Measurements from ENCODE around the gene ID2.
A peak's percentile ranks its signal among the peaks of the same experiment; 100 is the strongest.

The ID2 gene

DNA sequence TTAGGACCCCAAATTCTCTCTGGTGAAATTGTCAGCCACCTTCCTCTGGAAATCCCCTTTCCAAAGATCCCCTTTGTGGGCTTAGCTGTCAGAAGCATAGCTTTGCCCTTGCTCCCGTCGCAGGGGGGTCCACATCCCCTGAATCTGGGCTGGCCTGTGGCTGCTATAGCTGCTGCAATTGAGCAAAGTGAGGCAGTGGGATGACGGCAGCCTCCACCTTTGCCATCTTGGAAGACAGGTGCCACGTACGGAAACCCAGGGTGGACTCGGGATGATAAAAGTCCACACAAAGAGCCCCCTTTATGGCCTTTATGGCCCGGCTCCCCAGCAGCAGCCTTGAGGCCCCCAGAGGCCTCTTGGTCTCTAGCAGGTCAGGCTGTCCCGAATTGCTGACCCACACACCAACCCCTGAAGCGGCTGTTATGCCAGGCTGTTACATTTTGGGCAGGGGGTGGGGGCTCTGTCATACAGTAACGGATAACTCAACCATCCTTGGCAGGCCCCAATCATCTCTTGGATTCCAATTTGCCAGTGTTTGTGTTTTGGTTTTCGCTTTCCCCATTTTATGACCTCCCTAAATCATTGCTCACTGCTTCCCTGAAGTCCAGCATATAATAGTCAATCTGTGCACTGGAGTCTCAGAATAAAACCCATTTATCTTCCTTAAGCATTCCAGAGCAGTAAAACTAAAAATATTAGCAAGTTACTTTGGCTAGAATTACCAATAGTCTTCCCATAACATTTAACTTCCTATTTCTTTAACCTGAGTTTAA, 33.2 kb upstream of the ID2 start:
- DNase-seq = no peak

GRCh38 chr2:8649718-8650117, 32.1 kb upstream of the ID2 start:
- no peak for DNase-seq

DNA sequence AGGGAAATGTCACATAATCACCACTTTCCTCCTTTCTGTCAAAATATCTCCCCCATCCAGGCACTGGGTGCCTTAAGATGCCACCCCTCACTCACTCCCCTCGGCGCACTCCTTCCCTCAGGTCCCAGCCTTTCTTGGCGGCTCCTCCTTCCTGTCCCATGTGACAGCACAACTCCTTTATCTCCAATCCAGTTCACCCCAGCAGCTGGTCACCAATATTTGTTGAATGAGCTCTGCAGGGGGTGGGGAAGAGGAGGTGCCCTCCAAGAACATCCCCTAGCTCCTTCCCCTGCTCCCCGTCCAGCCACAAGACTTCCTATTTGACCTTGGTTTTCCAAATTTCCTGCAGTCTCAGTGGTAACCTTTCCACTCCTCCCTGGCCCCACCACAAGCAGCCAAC, 31.6 kb upstream of the ID2 start:
- DNase-seq = no peak

DNA sequence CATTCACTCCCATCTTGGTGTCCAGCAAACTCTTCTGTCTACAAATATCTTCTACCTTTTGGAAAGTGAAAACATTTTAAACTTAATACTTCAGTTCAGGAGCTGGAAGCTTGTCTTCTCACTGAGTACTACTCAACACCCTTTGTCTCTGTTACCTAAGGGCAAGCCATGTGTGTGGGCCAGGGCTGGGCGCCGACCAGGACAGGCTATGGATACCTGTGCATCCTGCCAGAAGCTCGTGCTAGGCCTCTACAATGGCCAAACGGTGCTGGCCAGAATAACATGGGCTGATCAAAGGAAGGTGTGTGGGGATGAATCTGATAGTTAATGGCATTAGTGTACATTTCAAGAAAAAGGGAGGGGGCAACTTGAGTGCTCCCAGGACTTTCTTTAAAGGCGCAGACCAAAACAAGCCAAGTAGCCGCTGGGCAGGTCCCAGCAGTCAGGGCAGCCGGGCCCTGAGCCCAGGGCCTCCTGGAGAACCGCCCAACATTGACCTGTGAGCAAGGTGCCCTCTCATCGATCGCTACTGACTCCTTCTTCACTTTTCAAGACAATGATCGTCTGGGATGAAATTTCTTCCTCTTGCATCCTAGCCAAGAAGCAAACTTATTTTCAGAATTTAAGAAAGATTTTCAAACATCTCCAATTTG, 29.0 kb upstream of the ID2 start:
- DNase-seq = no peak

- no peak for DNase-seq
These were observed 28.4 kb upstream of the ID2 start for GRCh38 chr2:8653485-8653884.

GRCh38 chr2:8654041-8654440, 27.8 kb upstream of the ID2 start:
- no peak for DNase-seq

DNA sequence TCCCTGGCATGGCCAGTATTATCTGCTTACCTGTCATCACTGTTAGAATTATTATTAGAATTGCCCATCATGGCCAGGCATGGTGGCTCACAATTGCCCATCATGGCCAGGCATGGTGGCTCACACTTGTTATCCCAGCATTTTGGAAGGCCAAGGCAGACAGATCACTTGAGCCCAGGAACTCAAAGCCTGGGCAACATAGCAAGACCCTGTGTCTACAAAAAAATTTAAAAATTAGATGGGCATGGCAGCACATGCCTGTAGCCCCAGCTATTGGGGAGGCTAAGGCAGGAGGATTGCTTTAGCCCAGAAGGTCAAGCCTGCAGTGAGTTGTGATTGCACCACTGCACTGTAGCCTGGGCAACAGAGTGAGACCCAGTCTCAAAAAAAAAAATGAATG, 27.4 kb upstream of the ID2 start:
- DNase-seq = no peak

DNA sequence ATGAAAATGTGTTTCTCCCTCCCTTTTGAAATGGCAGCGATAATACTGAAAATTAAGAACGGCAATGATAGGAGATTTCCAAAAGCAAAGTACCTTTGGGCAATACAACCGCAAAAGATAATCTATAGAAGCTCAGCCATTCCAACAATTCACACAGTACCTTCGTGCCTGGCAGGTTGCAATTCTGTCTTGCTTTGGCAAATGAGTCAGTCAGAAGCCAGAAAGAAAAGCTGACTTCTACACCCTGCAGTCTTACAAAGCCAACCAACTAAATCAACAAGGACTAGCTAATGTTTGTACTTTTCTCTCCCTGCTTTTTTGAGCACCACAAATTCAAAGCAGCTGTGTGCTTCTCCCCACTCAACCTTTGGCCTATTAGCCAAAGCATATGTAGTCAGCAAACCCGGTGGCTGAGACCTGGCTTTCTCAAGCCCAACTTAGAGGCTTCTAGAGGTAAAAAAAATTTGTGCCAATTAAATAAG, 25.7 kb upstream of the ID2 start:
- no peak for DNase-seq

- DNase-seq = no peak
These were observed 25.0 kb upstream of the ID2 start for GRCh38 chr2:8656811-8657210.

DNA sequence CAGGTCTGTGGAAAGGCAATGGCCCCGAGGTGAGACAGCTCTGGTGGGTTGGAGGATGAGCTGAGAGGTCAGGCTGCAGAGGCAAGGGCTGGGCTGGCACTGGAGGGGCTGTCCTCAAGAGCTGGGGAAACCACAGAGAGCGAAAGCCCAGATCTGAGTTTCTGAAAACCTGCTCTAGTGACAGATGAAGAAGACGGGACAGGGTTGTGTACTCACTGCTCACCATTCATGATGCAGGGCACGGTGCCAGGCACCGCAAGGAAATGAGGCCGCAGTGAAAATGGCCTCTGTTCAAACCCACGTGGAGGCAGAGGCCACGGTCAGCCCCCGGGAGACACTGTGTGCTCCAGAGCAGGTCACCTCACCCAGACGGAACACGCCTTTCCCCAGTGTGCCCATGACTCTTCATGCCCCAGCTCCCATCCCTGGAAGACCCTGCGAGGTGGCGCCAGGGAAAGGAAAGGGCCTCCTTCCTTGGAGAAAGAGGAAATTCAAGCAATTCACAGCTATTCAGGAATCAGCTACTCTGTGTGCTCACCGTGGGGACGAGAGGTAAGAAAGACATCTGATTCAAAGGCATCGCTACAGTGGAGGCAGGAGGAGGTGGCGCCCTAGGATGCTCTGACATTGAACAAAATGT, 24.3 kb upstream of the ID2 start:
- no peak for DNase-seq

- no peak for DNase-seq
These were observed 23.6 kb upstream of the ID2 start for GRCh38 chr2:8658064-8658862.

DNA sequence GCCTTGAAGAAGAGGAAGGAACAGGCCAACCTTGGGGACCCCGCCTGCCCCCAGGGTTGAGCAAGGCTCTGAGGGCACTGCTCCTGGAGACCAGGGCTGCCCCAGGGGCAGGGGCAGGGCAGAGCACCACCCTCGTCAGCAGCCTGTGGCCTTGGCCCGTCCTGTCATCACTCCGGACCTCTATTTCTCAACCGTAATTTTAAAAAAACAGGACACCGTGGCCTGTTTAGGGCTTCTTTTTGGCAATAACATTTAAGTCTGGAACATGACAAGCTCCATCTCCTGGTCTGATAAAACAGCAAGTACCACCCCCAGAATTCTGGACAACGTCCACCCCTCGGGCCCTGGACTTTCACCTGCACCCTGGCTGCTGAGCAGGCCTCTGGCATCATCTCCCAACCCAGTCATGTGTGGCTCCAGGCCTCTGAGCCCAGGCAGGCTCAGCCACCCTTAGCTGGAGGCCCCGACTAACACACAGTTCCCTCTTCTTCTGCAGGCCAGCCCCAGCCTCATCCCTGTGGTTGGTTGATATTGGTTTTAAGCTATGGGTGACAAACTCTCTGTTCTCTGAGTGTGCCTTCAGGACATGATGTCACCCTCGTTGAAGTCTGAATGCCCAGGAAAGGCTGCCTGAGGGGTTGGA, 22.6 kb upstream of the ID2 start:
- peak in 1 of 2 donors; percentile 29 for DNase-seq

DNA sequence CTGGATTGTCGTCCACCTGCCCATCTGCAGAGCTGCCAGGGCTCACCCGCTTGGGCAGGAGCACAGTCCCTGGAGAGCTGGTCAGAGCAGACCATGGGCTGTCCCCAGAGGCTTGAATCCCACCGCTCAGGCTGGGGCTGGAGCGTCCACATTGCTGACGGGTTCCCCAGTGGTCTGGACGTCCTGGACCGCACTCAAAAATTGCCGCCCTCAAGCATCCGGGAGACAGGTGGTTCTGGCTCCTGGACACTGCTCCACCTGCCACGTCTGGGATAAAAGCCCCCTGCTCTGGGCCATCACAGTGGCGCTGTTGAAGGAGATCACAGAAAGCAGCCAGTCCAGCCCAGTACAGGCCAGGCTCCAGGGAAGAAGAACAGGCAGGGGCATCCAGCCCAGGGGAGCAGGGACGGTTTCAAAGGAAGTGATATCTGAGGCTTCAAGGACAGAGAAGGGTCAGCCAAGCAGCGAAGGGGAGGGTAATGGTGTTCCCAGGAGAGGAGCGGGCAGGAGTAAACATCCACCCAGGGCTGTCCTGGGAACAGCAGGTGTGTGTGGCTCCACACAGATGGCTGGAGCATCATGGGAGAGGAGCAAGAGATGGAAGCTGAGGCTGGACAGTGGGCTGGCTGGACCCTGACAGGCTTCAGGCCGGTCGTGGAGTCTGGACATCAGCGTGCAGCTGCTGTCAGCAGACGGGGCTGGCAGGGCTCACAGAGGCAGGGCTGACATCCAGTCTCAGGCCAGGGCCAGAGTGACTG, 21.9 kb upstream of the ID2 start:
- DNase-seq = no peak

GRCh38 chr2:8661235-8661634, 20.6 kb upstream of the ID2 start:
- no peak for DNase-seq

GRCh38 chr2:8661736-8662135, 20.1 kb upstream of the ID2 start:
- DNase-seq = no peak

- no peak for DNase-seq
These were observed 19.5 kb upstream of the ID2 start for GRCh38 chr2:8662239-8662879.

DNA sequence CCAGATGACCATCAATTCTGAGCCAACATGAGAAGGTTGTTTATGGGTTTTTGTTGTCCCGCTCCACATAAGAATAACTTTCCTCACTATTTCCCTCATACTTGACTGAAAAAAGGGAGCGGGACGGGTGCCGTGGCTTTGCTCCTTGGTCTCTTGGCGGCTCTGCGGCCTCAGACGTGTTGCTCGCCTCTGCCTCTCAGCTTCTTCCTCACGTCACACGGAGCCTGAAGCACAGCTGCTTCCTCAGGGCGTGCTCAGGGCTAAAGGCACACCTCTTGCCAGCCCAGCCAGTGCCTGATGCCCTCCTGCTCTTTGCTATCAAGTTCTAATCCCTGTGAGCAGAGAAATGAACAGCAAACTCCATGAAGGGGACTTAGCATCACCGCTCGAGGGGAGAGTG, 17.9 kb upstream of the ID2 start:
- no peak for DNase-seq

DNA sequence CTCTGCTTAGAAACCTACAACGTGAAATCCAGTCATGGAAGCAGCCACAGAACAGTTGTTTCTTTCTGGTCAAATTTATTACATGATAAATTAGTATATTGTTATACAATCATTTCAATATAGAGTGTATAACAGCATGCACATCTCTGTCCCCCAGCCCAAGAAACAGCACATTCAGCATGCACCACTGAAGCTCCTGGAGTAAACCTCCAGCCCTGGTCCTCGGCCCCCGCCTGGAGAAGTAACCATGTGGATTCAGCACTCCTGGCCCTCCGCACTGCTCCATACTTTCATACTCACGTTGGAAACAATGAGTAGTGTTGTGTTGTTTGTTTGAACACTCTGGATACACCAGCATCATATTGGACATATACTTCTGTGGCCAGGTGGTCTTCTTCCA, 15.3 kb upstream of the ID2 start:
- DNase-seq = no peak

DNA sequence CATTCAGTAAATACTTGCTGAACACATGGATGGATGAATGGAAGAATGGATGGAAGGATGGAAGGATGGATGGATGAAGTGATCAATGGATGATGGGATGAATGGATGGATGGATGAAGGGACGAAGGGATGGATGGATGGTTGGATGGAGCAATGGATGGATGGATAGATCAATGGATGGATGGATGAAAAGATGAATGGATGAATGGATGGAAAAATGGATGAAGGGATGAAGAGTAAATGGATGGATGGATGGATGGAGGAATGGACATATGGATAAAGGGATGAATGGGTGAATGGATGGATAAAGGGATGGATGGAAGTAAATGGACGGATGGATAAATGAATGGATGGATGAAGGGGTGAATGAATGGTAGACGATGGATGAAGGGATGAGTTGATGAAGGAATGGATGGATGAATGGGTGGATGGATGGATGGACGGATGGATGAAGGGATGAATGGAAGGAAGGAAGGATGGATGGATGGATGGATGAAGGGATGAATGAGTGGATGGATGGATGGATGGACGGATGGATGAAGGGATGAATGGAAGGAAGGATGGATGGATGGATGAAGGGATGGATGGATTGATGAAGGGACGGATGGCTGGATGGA, 13.9 kb upstream of the ID2 start:
- no peak for DNase-seq

DNA sequence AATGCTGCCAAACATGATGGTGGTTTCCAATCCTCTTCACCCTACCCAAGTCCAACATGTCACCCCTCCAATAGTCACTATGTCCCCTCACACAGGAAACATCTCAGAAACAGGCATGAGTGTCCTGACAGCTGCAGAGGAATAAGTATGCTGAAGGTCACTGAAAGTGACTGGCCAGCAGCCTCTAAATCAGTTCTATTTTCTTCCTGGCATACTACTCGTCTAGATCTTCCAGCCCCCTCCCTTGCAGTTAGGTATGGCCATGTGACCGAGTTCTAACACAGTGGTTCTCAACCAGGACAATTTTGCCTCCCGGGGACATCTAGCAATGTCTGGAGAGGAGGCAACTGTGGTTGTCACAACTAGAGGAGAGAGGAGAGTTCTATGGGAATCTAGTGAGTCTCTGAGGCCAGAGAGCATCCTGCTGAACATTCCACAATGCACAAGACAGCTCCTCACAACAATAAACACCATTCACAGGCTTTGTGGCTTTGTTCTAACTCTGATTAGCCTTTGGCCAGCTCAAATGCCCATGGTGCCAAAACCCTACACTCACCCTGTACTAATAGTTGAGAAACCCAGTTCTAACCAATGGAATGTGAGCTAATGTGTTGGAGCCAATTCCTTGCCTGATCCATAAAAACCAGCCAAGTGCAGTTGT, 12.6 kb upstream of the ID2 start:
- no peak for DNase-seq

All from inflammatory macrophage treated with lipopolysaccharide for 1 hour (primary cell).